ENCODE results near the gene RNF223. TPM values are rescaled to one million over a fixed set of nuclear protein-coding genes. Genes with fewer than 3 reads are reported as not detected.

Gene RNF223
- total and polyA plus RNA-seq, 2 donors from 2014 or later, result 0.28 to 2.3 TPM

- no peak for TF ChIP-seq CTCF (IDR thresholded peaks at IDR 0.05; ENCODE audit: borderline replicate concordance, extremely low read depth, insufficient read depth)
- DNase-seq, result peak in 1 of 5 donors; percentile 64
- no peak for FAIRE-seq
- Histone ChIP-seq H3K27ac (ENCODE audit: low read depth in 2 of 2, low read length in 2 of 2) (no peak overlapping the region), H3K9me3 (ENCODE audit: control insufficient read depth in 2 of 3, insufficient read depth in 1 of 3, low read length in 3 of 3) (no peaks in the 10 kb centered on the region), H3K36me3 (ENCODE audit: control insufficient read depth in 2 of 3, insufficient read depth in 3 of 3, low read length in 3 of 3) (no peaks in the 10 kb centered on the region), H3K4me1 (ENCODE audit: control insufficient read depth in 2 of 3, insufficient read depth in 2 of 3, low read depth in 1 of 3, low read length in 3 of 3) (peaks cover 0 to 8% (median 0%) of the 10 kb centered on the region in 3 donors), H3K9ac (ENCODE audit: low read length in 3 of 3) (no peak overlapping the region), H3K27me3 (ENCODE audit: control insufficient read depth, insufficient read depth, low read length) (no peaks in the 10 kb centered on the region), H3K4me3 (ENCODE audit: low read length in 3 of 3) (no peak overlapping the region)
- intact Hi-C loops (cut with DNase I), result no loop called here
These were observed 8.2 kb upstream of the RNF223 start for GRCh38 chr1:1082239-1082775.

GRCh38 chr1:1081311-1082238 is 7.5 kb upstream of the RNF223 start:
- no peak overlapping the region for H3K9ac ChIP-seq (ENCODE audit: low read length in 3 of 3)
- no peaks in the 10 kb centered on the region for H3K36me3 ChIP-seq (ENCODE audit: control insufficient read depth in 2 of 3, insufficient read depth in 3 of 3, low read length in 3 of 3)
- peaks cover 0 to 8% (median 0%) of the 10 kb centered on the region in 3 donors for H3K4me1 ChIP-seq (ENCODE audit: control insufficient read depth in 2 of 3, insufficient read depth in 2 of 3, low read depth in 1 of 3, low read length in 3 of 3)
- no peaks in the 10 kb centered on the region for H3K27me3 ChIP-seq (ENCODE audit: control insufficient read depth, insufficient read depth, low read length)
- no peak overlapping the region for H3K4me3 ChIP-seq (ENCODE audit: low read length in 3 of 3)
- H3K27ac ChIP-seq (ENCODE audit: low read depth in 2 of 2, low read length in 2 of 2), result no peak overlapping the region
- no peak for FAIRE-seq
- TF ChIP-seq CTCF (IDR thresholded peaks at IDR 0.05; ENCODE audit: borderline replicate concordance, extremely low read depth, insufficient read depth), result no peak
- DNase-seq, result peak in 2 of 5 donors; percentile 50 to 74
- H3K9me3 ChIP-seq (ENCODE audit: control insufficient read depth in 2 of 3, insufficient read depth in 1 of 3, low read length in 3 of 3), result no peaks in the 10 kb centered on the region
- intact Hi-C loops (cut with DNase I), result no loop called here

GRCh38 chr1:1080951-1081310 is 6.8 kb upstream of the RNF223 start:
- TF ChIP-seq CTCF (IDR thresholded peaks at IDR 0.05; ENCODE audit: borderline replicate concordance, extremely low read depth, insufficient read depth), result no peak
- Histone ChIP-seq H3K9me3 (ENCODE audit: control insufficient read depth in 2 of 3, insufficient read depth in 1 of 3, low read length in 3 of 3) (no peaks in the 10 kb centered on the region), H3K4me3 (ENCODE audit: low read length in 3 of 3) (no peak overlapping the region), H3K9ac (ENCODE audit: low read length in 3 of 3) (no peak overlapping the region), H3K4me1 (ENCODE audit: control insufficient read depth in 2 of 3, insufficient read depth in 2 of 3, low read depth in 1 of 3, low read length in 3 of 3) (peaks cover 0 to 8% (median 0%) of the 10 kb centered on the region in 3 donors), H3K27ac (ENCODE audit: low read depth in 2 of 2, low read length in 2 of 2) (no peak overlapping the region), H3K27me3 (ENCODE audit: control insufficient read depth, insufficient read depth, low read length) (no peaks in the 10 kb centered on the region), H3K36me3 (ENCODE audit: control insufficient read depth in 2 of 3, insufficient read depth in 3 of 3, low read length in 3 of 3) (no peaks in the 10 kb centered on the region)
- DNase-seq, result peak in 2 of 5 donors; percentile 66 to 76
- intact Hi-C loops (cut with DNase I), result no loop called here
- FAIRE-seq, result no peak

Measured in kidney (tissue), 14 donors.